Stimulated activated CD8-positive, alpha-beta memory T cell treated with anti-CD3 and anti-CD28 coated beads, Interleukin-7, amount 100 ng/mL, for 4 hours (primary cell): Measurements from ENCODE around the gene KLF3.

Source experiments
- DNase-seq, 2 donors: peaks; one replicate each; pipeline ENCODE4 v3.0.0-alpha.2; 2020; ENCODE audit warnings: low read depth in 2 of 2

KLF3 gene

GRCh38 chr4:38695809-38696208 lies 31.8 kb downstream of the KLF3 start:
- no peak for DNase-seq

GRCh38 chr4:38696697-38697096 lies 32.7 kb downstream of the KLF3 start:
- no peak for DNase-seq

- no peak for DNase-seq
Observed at GRCh38 chr4:38698176-38698575, 34.2 kb downstream of the KLF3 start.

GRCh38 chr4:38699112-38699511 lies 35.1 kb downstream of the KLF3 start:
- no peak for DNase-seq

GRCh38 chr4:38703635-38704034 lies 39.6 kb downstream of the KLF3 start:
- no peak for DNase-seq

GRCh38 chr4:38704622-38705154 lies 40.7 kb downstream of the KLF3 start:
- no peak for DNase-seq

- no peak for DNase-seq
Observed at GRCh38 chr4:38706301-38706700, 42.3 kb downstream of the KLF3 start.

- DNase-seq, result no peak
Observed at GRCh38 chr4:38710053-38710452, 46.1 kb downstream of the KLF3 start.

- DNase-seq, result no peak
Observed at GRCh38 chr4:38711066-38711465, 47.1 kb downstream of the KLF3 start.

GRCh38 chr4:38715050-38715449 lies 51.1 kb downstream of the KLF3 start:
- DNase-seq, result no peak

- no peak for DNase-seq
Observed at GRCh38 chr4:38716256-38716655, 52.3 kb downstream of the KLF3 start.

- no peak for DNase-seq
Observed at GRCh38 chr4:38717604-38718003, 53.6 kb downstream of the KLF3 start.

- DNase-seq, result no peak
Observed at GRCh38 chr4:38723114-38723513, 59.1 kb downstream of the KLF3 start.

GRCh38 chr4:38723726-38724474 lies 59.9 kb downstream of the KLF3 start:
- DNase-seq, result no peak

- DNase-seq, result no peak
Observed at GRCh38 chr4:38724475-38724808, 60.4 kb downstream of the KLF3 start.

- no peak for DNase-seq
Observed at GRCh38 chr4:38728631-38729141, 64.7 kb downstream of the KLF3 start.

- no peak for DNase-seq
Observed at GRCh38 chr4:38730493-38730829, 66.5 kb downstream of the KLF3 start.

GRCh38 chr4:38730830-38731646 lies 67.0 kb downstream of the KLF3 start:
- DNase-seq, result peak; percentile 57 to 63

- no peak for DNase-seq
Observed at GRCh38 chr4:38733663-38734062, 69.7 kb downstream of the KLF3 start.

- no peak for DNase-seq
Observed at GRCh38 chr4:38734446-38734845, 70.4 kb downstream of the KLF3 start.

- DNase-seq, result no peak
Observed at GRCh38 chr4:38734911-38735310, 70.9 kb downstream of the KLF3 start.

GRCh38 chr4:38735870-38736269 lies 71.9 kb downstream of the KLF3 start:
- no peak for DNase-seq
